CD8-positive, alpha-beta memory T cell (primary cell): ENCODE results near the gene SFTA2. TPM values are rescaled to one million over a fixed set of nuclear protein-coding genes. Genes with fewer than 3 reads are reported as not detected.

Experiments
- CTCF ChIA-PET: fragments of 350-600 bp; sonication (Branson Sonifier 250); formaldehyde crosslinking; loops from one replicate; lab custom pipeline; 2021; ENCODE audit warnings: antibody characterized with exemption; lab: Charles Lee
- POLR2A ChIA-PET: fragments of 350-600 bp; sonication (Branson Sonifier 250); formaldehyde crosslinking; loops from one replicate; lab custom pipeline; 2021; ENCODE audit warnings: antibody characterized with exemption; lab: Charles Lee
- DNase-seq, 5 donors: peaks; one replicate each; pipeline versions ENCODE4 v3.0.0 to v3.0.0-alpha.2; 2020 to 2022; ENCODE audit warnings: mixed read lengths in 1 of 5
- H3K27ac ChIP-seq: one replicate; pipeline ENCODE4 v1.7.0; 2013; ENCODE audit warnings: low read depth, mild to moderate bottlenecking, low read length, moderate library complexity
- H3K27me3 ChIP-seq: 2 replicates; pipeline ENCODE4 v1.7.0; 2013; ENCODE audit warnings: low read length, mild to moderate bottlenecking; ENCODE audit not compliant: insufficient read depth, poor library complexity, severe bottlenecking
- H3K36me3 ChIP-seq: 2 replicates; pipeline ENCODE4 v1.7.0; 2013; ENCODE audit warnings: mild to moderate bottlenecking, low read length, moderate library complexity; ENCODE audit not compliant: insufficient read depth
- H3K4me1 ChIP-seq: 2 replicates; pipeline ENCODE4 v1.7.0; 2013; ENCODE audit warnings: mild to moderate bottlenecking, low read length, moderate library complexity; ENCODE audit not compliant: insufficient read depth
- H3K4me3 ChIP-seq: 2 replicates; pipeline ENCODE4 v1.7.0; 2013; ENCODE audit warnings: mild to moderate bottlenecking, low read length
- H3K9me3 ChIP-seq: 2 replicates; pipeline ENCODE4 v1.7.0; 2013; ENCODE audit warnings: mild to moderate bottlenecking, low read length
- H3K27ac Mint-ChIP-seq, 8 donors: one replicate each; pipeline ENCODE4 v1.8.0; 2020 to 2021; ENCODE audit warnings: mixed read lengths in 8 of 8, mild to moderate bottlenecking in 6 of 8, inconsistent platforms in 3 of 8, moderate library complexity in 3 of 8
- H3K27me3 Mint-ChIP-seq, 2 donors: one replicate each; pipeline ENCODE4 v1.8.0; 2020 to 2021; ENCODE audit warnings: mixed read lengths in 2 of 2, mild to moderate bottlenecking in 1 of 2, moderate library complexity in 1 of 2
- H3K36me3 Mint-ChIP-seq, 3 donors: one replicate each; pipeline ENCODE4 v1.8.0; 2020 to 2021; ENCODE audit warnings: mixed read lengths in 3 of 3, inconsistent platforms in 1 of 3, mild to moderate bottlenecking in 1 of 3
- H3K4me1 Mint-ChIP-seq, 3 donors: one replicate each; pipeline ENCODE4 v1.8.0; 2020 to 2021; ENCODE audit warnings: mixed read lengths in 3 of 3, inconsistent platforms in 1 of 3, mild to moderate bottlenecking in 1 of 3
- H3K4me3 Mint-ChIP-seq, 7 donors: one replicate each; pipeline ENCODE4 v1.8.0; 2020 to 2021; ENCODE audit warnings: mixed read lengths in 7 of 7, mild to moderate bottlenecking in 6 of 7, moderate library complexity in 4 of 7, inconsistent platforms in 2 of 7
- H3K9me3 Mint-ChIP-seq, 5 donors: one replicate each; pipeline ENCODE4 v1.8.0; 2020 to 2022; ENCODE audit warnings: mixed read lengths in 5 of 5, mild to moderate bottlenecking in 3 of 5, moderate library complexity in 2 of 5, inconsistent platforms in 1 of 5
- polyA plus RNA-seq: library from polyadenylated mRNA; unstranded; fragments of 300-500 nt; fragmentation: Illumina TruSeq; gene quantifications from one replicate; pipeline ENCODE4 v1.2.3, GENCODE V29; 2021
- total RNA-seq, 2 experiments: library from RNA; stranded (reverse); gene quantifications; one replicate each; pipeline ENCODE4 v1.2.3, GENCODE V29; 2021

Gene SFTA2
- total and polyA plus RNA-seq, 3 experiments from 2014 or later: not detected

DNA sequence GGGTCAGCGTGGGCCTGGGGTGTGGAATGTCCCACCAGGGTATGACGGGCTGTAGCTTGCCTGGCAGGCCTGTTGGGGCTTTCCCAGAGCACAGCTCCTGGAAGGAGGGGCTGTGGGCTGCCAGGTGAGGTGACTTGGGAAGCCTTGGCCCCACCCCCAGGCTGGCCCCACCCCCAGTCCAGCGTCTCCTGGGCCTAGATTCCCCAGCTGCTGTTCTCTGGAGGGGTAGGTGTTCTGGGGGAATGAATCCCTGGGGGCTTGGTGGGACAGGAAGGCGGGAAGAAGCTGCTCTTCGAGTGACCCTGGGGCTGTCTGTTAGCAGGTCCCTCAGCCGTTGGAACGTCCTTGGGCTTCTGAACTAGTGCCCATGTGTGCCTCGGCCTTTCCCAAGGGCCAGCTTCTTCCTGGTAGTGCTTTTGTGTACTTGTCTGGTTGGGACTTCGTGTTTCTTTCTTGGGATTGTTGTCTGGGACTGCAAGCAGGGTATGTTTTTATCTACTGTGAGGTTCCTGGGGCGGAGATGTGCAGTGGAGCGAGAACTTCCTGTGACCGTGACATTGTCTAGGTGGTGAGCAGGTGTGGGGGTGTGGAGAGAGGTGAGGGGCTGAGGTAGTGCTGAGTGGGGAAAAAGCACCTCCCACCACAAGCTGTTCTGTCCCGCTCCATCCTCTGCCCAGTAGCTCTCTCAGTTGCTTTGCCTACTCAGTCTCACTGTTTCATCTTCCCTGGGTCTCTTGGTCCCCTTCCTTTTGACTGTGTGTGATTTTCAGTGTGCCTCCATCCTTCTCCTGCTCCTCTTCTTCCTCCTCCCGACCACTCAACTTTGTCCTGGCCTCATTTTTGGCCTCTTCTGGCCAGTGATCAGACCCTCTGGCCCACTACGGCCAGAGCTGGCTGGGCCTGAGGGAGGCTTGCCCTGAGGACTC is 48.9 kb downstream of the SFTA2 start:
- Histone ChIP-seq H3K4me1 (peaks cover 37% of the 10 kb centered on the region), H3K27ac (peak overlapping the region; percentile 60), H3K36me3 (no peaks in the 10 kb centered on the region), H3K27me3 (no peaks in the 10 kb centered on the region), H3K9me3 (no peaks in the 10 kb centered on the region), H3K4me3 (no peak overlapping the region)
- H3K36me3 Mint-ChIP-seq: peaks cover 0 to 2% (median 0%) of the 10 kb centered on the region in 3 donors
- H3K4me1 Mint-ChIP-seq: peaks cover 26 to 42% (median 28%) of the 10 kb centered on the region in 3 donors
- H3K9me3 Mint-ChIP-seq: no peaks in the 10 kb centered on the region
- DNase-seq: peak in 1 of 5 donors; percentile 42
- ChIA-PET CTCF (interaction anchor here (1.3 to 12.3 kb wide), 2 partner anchors 57 to 197 kb away, joined by 5 to 148 read pairs; no protein-coding TSS in a partner anchor), POLR2A (interaction anchor here (0.8 kb wide), 1 partner anchor 145 kb away, joined by 3 read pairs; no protein-coding TSS in a partner anchor)
- peak overlapping the region in 7 of 8 donors; percentile 41 to 95 (median 75) for H3K27ac Mint-ChIP-seq
- peak overlapping the region; percentile 69 to 91 (median 76) for H3K4me3 Mint-ChIP-seq
- peaks cover 0 to 7% of the 10 kb centered on the region in 2 donors for H3K27me3 Mint-ChIP-seq

GRCh38 chr6:30882204-30882758 is 49.7 kb downstream of the SFTA2 start:
- DNase-seq: no peak
- Histone ChIP-seq H3K27ac (no peak overlapping the region), H3K4me1 (peaks cover 44% of the 10 kb centered on the region), H3K4me3 (no peak overlapping the region), H3K36me3 (no peaks in the 10 kb centered on the region), H3K9me3 (no peaks in the 10 kb centered on the region), H3K27me3 (no peaks in the 10 kb centered on the region)
- ChIA-PET POLR2A (no interaction called here), CTCF (interaction anchor here (0.8 to 12.3 kb wide), 2 partner anchors 57 to 197 kb away, joined by 3 to 148 read pairs; no protein-coding TSS in a partner anchor)
- Mint-ChIP-seq H3K27me3 (peaks cover 0 to 7% of the 10 kb centered on the region in 2 donors), H3K4me1 (peaks cover 30 to 49% (median 34%) of the 10 kb centered on the region in 3 donors), H3K9me3 (no peaks in the 10 kb centered on the region), H3K4me3 (peak overlapping the region in 1 of 7 donors; percentile 57), H3K27ac (peak overlapping the region in 3 of 8 donors; percentile 56 to 95 (median 57)), H3K36me3 (peaks cover 0 to 2% (median 0%) of the 10 kb centered on the region in 3 donors)

DNA sequence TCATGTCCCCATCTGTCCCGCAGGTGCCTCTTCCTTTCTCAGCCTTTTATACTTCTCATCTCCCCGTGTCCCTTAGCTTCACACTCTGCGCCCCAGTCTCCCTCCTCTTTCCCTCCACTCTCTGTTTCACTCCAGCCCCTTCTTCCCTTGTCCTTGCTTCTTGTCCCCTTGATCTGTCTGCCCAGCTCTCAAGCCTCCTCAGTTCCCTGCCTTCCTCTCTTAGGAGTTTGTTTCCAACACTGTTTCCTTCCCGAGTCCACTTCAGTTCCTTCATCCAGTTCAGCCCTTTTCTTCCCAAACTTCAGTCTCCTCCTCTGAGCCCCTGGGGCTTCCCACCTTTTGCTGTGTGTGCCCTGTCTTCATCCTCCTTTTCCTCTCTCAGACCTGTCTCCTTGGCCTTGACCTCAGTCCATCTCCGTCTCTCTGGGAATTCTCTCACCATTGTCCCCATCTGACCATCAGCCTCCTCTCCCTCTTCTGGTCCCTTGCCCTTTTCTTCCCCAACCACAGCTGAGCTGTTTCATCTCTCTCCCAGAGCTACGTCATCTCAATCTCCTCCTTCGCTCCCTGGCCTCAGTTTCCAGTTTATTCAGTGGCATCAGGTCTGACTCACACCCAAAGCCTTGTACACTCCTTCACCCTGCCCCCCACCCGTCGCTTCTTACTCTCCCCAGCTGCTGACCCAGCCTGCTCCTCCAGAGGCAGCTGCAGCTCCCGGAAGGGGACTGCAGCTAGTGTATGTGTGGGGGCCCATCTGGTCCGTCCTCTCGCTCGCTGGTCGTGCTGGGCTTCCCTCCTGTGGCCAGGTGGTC is 50.4 kb downstream of the SFTA2 start:
- peaks cover 0 to 1% (median 0%) of the 10 kb centered on the region in 3 donors for H3K36me3 Mint-ChIP-seq
- Histone ChIP-seq H3K4me1 (peaks cover 43% of the 10 kb centered on the region), H3K27me3 (no peaks in the 10 kb centered on the region), H3K36me3 (no peaks in the 10 kb centered on the region), H3K4me3 (no peak overlapping the region), H3K9me3 (no peaks in the 10 kb centered on the region), H3K27ac (no peak overlapping the region)
- CTCF ChIA-PET: interaction anchor here (0.7 to 12.3 kb wide), 5 partner anchors 48 to 203 kb away, joined by 3 to 148 read pairs (median 3); no protein-coding TSS in a partner anchor
- DNase-seq: no peak
- H3K27ac Mint-ChIP-seq: peak overlapping the region in 6 of 8 donors; percentile 1 to 93 (median 58)
- peaks cover 0 to 7% of the 10 kb centered on the region in 2 donors for H3K27me3 Mint-ChIP-seq
- POLR2A ChIA-PET: no interaction called here
- no peaks in the 10 kb centered on the region for H3K9me3 Mint-ChIP-seq
- H3K4me3 Mint-ChIP-seq: peak overlapping the region in 5 of 7 donors; percentile 26 to 57 (median 37)
- peaks cover 32 to 48% (median 37%) of the 10 kb centered on the region in 3 donors for H3K4me1 Mint-ChIP-seq

Other genes with a start within 250 kb of the SFTA2 start
- gene PPP1R18, start 245.5 kb downstream of the SFTA2 start, total RNA-seq: 100 to 1,000 TPM; 149 to 153 TPM
- 166 TPM for gene PPP1R18, start 245.5 kb downstream of the SFTA2 start, polyA plus RNA-seq
- 10 to 100 TPM; 28.1 to 29.2 TPM for gene NRM, start 241.2 kb downstream of the SFTA2 start, total RNA-seq
- 11.7 TPM for gene NRM, start 241.2 kb downstream of the SFTA2 start, polyA plus RNA-seq
- gene MDC1, start 214.9 kb downstream of the SFTA2 start, total RNA-seq: 10 to 100 TPM; 59.4 to 71.1 TPM
- gene MDC1, start 214.9 kb downstream of the SFTA2 start, polyA plus RNA-seq: 6.4 TPM
- 1,000 to 10,000 TPM; 1,610 to 1,639 TPM for gene TUBB, start 211.8 kb downstream of the SFTA2 start, total RNA-seq
- gene TUBB, start 211.8 kb downstream of the SFTA2 start, polyA plus RNA-seq: 136 TPM
- gene FLOT1, start 189.5 kb downstream of the SFTA2 start, total RNA-seq: 100 to 1,000 TPM; 154 to 155 TPM
- 104 TPM for gene FLOT1, start 189.5 kb downstream of the SFTA2 start, polyA plus RNA-seq
- 100 to 1,000 TPM; 267 to 294 TPM for gene IER3, start 187.6 kb downstream of the SFTA2 start, total RNA-seq
- gene IER3, start 187.6 kb downstream of the SFTA2 start, polyA plus RNA-seq: 0.58 TPM
- gene DDR1, start 47.7 kb downstream of the SFTA2 start, total RNA-seq: 10 to 100 TPM; 10.1 to 10.5 TPM
- 1.2 TPM for gene DDR1, start 47.7 kb downstream of the SFTA2 start, polyA plus RNA-seq
- 10 to 100 TPM; 48.2 to 55.3 TPM for gene GTF2H4, start 24.0 kb downstream of the SFTA2 start, total RNA-seq
- gene GTF2H4, start 24.0 kb downstream of the SFTA2 start, polyA plus RNA-seq: 7.5 TPM
- gene VARS2, start 17.9 kb downstream of the SFTA2 start, total RNA-seq: 10 to 100 TPM; 82.4 to 86.0 TPM
- gene VARS2, start 17.9 kb downstream of the SFTA2 start, polyA plus RNA-seq: 16.2 TPM
- gene MUCL3, start 8.8 kb upstream of the SFTA2 start, total RNA-seq: not detected
- gene MUCL3, start 8.8 kb upstream of the SFTA2 start, polyA plus RNA-seq: not detected
- not detected for gene MUC21, start 51.5 kb upstream of the SFTA2 start, total RNA-seq
- not detected for gene MUC21, start 51.5 kb upstream of the SFTA2 start, polyA plus RNA-seq
- gene MUC22, start 78.3 kb upstream of the SFTA2 start, total RNA-seq: not detected
- gene MUC22, start 78.3 kb upstream of the SFTA2 start, polyA plus RNA-seq: not detected
- not detected for gene C6orf15, start 180.4 kb upstream of the SFTA2 start, total RNA-seq
- gene C6orf15, start 180.4 kb upstream of the SFTA2 start, polyA plus RNA-seq: not detected
- gene PSORS1C1, start 182.6 kb upstream of the SFTA2 start, total RNA-seq: not detected
- not detected for gene PSORS1C1, start 182.6 kb upstream of the SFTA2 start, polyA plus RNA-seq
- gene CDSN, start 188.3 kb upstream of the SFTA2 start, total RNA-seq: not detected
- not detected for gene CDSN, start 188.3 kb upstream of the SFTA2 start, polyA plus RNA-seq
- gene PSORS1C2, start 206.9 kb upstream of the SFTA2 start, total RNA-seq: not detected
- gene PSORS1C2, start 206.9 kb upstream of the SFTA2 start, polyA plus RNA-seq: not detected
- 10 to 100 TPM; 45.9 to 46.1 TPM for gene CCHCR1, start 225.6 kb upstream of the SFTA2 start, total RNA-seq
- gene CCHCR1, start 225.6 kb upstream of the SFTA2 start, polyA plus RNA-seq: 7.4 TPM
- 100 to 1,000 TPM; 102 to 103 TPM for gene TCF19, start 226.4 kb upstream of the SFTA2 start, total RNA-seq
- 11.6 TPM for gene TCF19, start 226.4 kb upstream of the SFTA2 start, polyA plus RNA-seq
- not detected for gene POU5F1, start 238.5 kb upstream of the SFTA2 start, total RNA-seq
- not detected for gene POU5F1, start 238.5 kb upstream of the SFTA2 start, polyA plus RNA-seq